ENCODE results near the gene LGR4. TPM values are rescaled to one million over a fixed set of nuclear protein-coding genes. Genes with fewer than 3 reads are reported as not detected.

LGR4 gene
- total RNA-seq, 6 experiments from 2014 or later, result 13.9 to 20.2 (median 17.7) TPM

GRCh38 chr11:27363576-27364117 lies 108.9 kb downstream of the LGR4 start:
- TF ChIP-seq, protein P1, sequence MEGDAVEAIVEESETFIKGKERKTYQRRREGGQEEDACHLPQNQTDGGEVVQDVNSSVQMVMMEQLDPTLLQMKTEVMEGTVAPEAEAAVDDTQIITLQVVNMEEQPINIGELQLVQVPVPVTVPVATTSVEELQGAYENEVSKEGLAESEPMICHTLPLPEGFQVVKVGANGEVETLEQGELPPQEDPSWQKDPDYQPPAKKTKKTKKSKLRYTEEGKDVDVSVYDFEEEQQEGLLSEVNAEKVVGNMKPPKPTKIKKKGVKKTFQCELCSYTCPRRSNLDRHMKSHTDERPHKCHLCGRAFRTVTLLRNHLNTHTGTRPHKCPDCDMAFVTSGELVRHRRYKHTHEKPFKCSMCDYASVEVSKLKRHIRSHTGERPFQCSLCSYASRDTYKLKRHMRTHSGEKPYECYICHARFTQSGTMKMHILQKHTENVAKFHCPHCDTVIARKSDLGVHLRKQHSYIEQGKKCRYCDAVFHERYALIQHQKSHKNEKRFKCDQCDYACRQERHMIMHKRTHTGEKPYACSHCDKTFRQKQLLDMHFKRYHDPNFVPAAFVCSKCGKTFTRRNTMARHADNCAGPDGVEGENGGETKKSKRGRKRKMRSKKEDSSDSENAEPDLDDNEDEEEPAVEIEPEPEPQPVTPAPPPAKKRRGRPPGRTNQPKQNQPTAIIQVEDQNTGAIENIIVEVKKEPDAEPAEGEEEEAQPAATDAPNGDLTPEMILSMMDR (IDR thresholded peaks at IDR 0.05), result no peak
- peak overlapping the region; percentile 93 for H3K4me3 Mint-ChIP-seq
- peaks cover 10% of the 10 kb centered on the region for H3K36me3 Mint-ChIP-seq (ENCODE audit: low read depth)
- H3K9me3 Mint-ChIP-seq, result no peaks in the 10 kb centered on the region
- H3K4me1 Mint-ChIP-seq (ENCODE audit: low read depth), result peaks cover 27% of the 10 kb centered on the region
- DNase-seq, result no peak
- no peaks in the 10 kb centered on the region for H3K27me3 Mint-ChIP-seq (ENCODE audit: insufficient read depth)
- H3K27ac Mint-ChIP-seq, result peak overlapping the region; percentile 95

DNA sequence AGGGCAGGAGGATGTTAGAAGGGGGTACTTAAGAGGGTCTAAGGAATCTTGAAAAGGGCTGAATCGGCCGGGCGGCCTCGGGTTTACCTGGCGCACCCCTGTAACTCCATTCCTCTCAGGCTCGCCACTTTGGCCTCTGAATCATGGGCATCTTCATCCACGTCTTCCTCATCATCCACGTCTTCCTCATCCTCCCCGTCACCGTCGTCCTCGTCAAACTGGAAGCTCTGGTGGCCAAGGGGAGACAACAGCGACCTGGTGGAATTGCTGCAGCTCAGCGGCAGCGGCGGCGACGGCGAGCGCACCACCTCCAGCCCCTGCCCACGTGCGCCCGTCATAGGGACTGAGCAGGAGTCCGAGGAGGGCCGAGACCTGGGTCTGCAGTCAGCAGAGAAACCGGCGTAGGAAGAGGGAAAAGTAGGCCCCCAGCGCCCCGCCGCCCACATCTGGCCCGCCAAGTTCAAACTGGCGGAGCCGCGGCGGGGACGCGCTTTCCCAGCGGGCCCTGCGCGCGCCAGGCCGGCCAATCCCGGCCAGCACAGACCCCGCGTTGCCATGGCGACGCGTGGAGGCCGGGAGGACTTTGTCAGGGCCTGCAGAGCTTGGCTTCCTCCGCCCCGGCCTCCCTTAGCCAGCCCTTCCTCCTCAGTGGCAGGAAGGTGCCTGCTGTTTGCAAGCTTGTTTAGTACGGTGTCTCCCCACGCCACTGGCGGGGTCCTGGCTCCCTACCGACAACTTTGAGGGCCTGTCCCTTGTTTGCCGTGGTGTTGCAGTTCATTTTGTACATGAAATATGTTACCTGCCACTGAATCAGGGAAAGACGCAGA lies 109.6 kb downstream of the LGR4 start, which contains the start of gene CCDC34:
TSS of gene CCDC34 (minus strand) at position 467 of the 827 bp plus-strand sequence. CDS start at position 446, 21 bp downstream.
- peaks cover 6% of the 10 kb centered on the region for H3K36me3 Mint-ChIP-seq (ENCODE audit: low read depth)
- peaks cover 27% of the 10 kb centered on the region for H3K4me1 Mint-ChIP-seq (ENCODE audit: low read depth)
- H3K27me3 Mint-ChIP-seq (ENCODE audit: insufficient read depth), result no peaks in the 10 kb centered on the region
- H3K27ac Mint-ChIP-seq, result peak within 1 kb of the TSS; percentile 95
- DNase-seq, result peak; percentile 85
- no peaks in the 10 kb centered on the region for H3K9me3 Mint-ChIP-seq
- H3K4me3 Mint-ChIP-seq, result peak within 1 kb of the TSS; percentile 93
- TF ChIP-seq, protein P1 (IDR thresholded peaks at IDR 0.05), result no peak

DNA sequence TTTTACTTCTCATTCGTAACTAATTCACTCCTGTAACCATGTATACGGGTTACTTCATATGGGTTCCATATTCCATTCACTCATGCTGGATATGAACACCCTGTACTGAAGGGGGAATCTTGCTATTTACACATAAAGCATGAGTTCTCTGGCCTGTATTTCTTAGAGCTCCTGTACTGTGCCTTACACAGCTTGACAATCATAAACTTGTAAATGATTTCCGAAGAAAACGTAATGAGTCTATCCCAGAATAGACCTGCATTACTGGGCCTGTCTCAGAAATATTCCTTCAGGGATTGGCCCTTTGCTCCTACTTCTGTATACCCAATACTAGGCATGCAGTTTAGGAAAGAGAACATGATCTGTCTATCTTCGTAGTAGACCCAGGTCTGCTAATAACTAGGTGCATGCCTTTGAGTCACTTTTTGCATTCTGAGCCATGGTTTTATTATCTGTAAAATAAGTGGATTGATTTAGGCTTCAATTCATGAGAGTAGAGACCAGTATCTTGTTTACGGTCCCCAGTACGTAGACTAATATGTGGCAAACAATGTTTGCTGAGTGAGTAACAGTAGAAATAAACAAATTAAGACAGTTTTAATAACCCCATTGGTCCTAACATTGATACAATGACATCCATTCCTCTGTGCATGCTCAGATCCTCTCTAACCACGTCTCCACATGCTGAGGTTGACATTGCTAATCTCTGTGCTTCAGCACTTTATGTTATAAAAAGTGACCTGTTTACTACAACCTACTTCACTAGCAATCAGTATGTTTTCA lies 110.8 kb downstream of the LGR4 start:
- Mint-ChIP-seq H3K27ac (peak overlapping the region; percentile 82), H3K4me3 (peak overlapping the region; percentile 93), H3K27me3 (ENCODE audit: insufficient read depth) (no peaks in the 10 kb centered on the region), H3K4me1 (ENCODE audit: low read depth) (peaks cover 27% of the 10 kb centered on the region), H3K9me3 (no peaks in the 10 kb centered on the region), H3K36me3 (ENCODE audit: low read depth) (no peaks in the 10 kb centered on the region; the same call in 1 of the 2 replicates)
- TF ChIP-seq, protein P1 (IDR thresholded peaks at IDR 0.05), result no peak
- DNase-seq, result no peak

- no peaks in the 10 kb centered on the region; the same call in 1 of the 2 replicates for H3K36me3 Mint-ChIP-seq (ENCODE audit: low read depth)
- H3K27ac Mint-ChIP-seq, result no peak overlapping the region
- no peak for DNase-seq
- no peak overlapping the region for H3K4me3 Mint-ChIP-seq
- H3K4me1 Mint-ChIP-seq (ENCODE audit: low read depth), result peaks cover 30% of the 10 kb centered on the region
- TF ChIP-seq, protein P1 (IDR thresholded peaks at IDR 0.05), result no peak
- no peaks in the 10 kb centered on the region for H3K9me3 Mint-ChIP-seq
- no peaks in the 10 kb centered on the region for H3K27me3 Mint-ChIP-seq (ENCODE audit: insufficient read depth)
Measured at GRCh38 chr11:27358296-27358695, 114.3 kb downstream of the LGR4 start.

- Mint-ChIP-seq H3K9me3 (no peaks in the 10 kb centered on the region), H3K4me3 (no peak overlapping the region), H3K4me1 (ENCODE audit: low read depth) (peaks cover 24% of the 10 kb centered on the region), H3K36me3 (ENCODE audit: low read depth) (no peaks in the 10 kb centered on the region; the same call in 1 of the 2 replicates), H3K27ac (no peak overlapping the region), H3K27me3 (ENCODE audit: insufficient read depth) (no peaks in the 10 kb centered on the region)
- TF ChIP-seq, protein P1 (IDR thresholded peaks at IDR 0.05), result no peak
- DNase-seq, result no peak
Measured at GRCh38 chr11:27357250-27357649, 115.3 kb downstream of the LGR4 start.
